Fibroblast of lung (primary cell): Measurements from ENCODE around the gene UBA3. TPM values are rescaled to one million over a fixed set of nuclear protein-coding genes. Genes with fewer than 3 reads are reported as not detected.
A peak's percentile ranks its signal among the peaks of the same experiment; 100 is the strongest.

ENCODE experiments used
- DNase-seq, 2 donors: peaks; one replicate each; pipeline versions ENCODE4 v3.0.0 to v3.0.0-alpha.2; 2010; ENCODE audit warnings: low read depth in 2 of 2
- H2AFZ ChIP-seq: 2 replicates; pipeline ENCODE4 v1.5.1; 2012; ENCODE audit warnings: low read length, control low read depth, inconsistent platforms
- H3K27ac ChIP-seq: 2 replicates; pipeline ENCODE4 v1.5.1; 2011; ENCODE audit warnings: low read length, control low read depth; ENCODE audit not compliant: insufficient read depth
- H3K27me3 ChIP-seq: 2 replicates; pipeline ENCODE4 v1.5.1; 2011; ENCODE audit warnings: mild to moderate bottlenecking, low read length; ENCODE audit not compliant: control insufficient read depth, insufficient read depth
- H3K36me3 ChIP-seq: 2 replicates; pipeline ENCODE4 v1.5.1; 2011; ENCODE audit warnings: low read length; ENCODE audit not compliant: control insufficient read depth, insufficient read depth
- H3K4me1 ChIP-seq: 2 replicates; pipeline ENCODE4 v1.5.1; 2011; ENCODE audit warnings: low read length; ENCODE audit not compliant: control insufficient read depth, insufficient read depth; ENCODE audit errors: extremely low read depth
- H3K4me2 ChIP-seq: 2 replicates; pipeline ENCODE4 v1.5.1; 2011; ENCODE audit warnings: low read length, control low read depth; ENCODE audit not compliant: insufficient read depth; ENCODE audit errors: extremely low read depth
- H3K4me3 ChIP-seq, 4 experiments: fragments of 200-600 bp in 1 of 4; sonication (generic) in 1 of 4; replicated peaks in 1 of 4; 2 replicates each; pipeline ENCODE4 v1.5.1; 2011 to 2016; ENCODE audit warnings: low read length in 4 of 4, low read depth in 3 of 4, mild to moderate bottlenecking in 3 of 4, control low read depth in 2 of 4, inconsistent platforms in 1 of 4, mixed read lengths in 1 of 4; ENCODE audit not compliant: insufficient read depth in 1 of 4; ENCODE audit errors: control extremely low read depth in 1 of 4
- H3K79me2 ChIP-seq: 2 replicates; pipeline ENCODE4 v1.5.1; 2012; ENCODE audit warnings: mild to moderate bottlenecking, low read length, inconsistent platforms; ENCODE audit not compliant: control insufficient read depth, insufficient read depth
- H3K9ac ChIP-seq: 2 replicates; pipeline ENCODE4 v1.5.1; 2011; ENCODE audit warnings: mild to moderate bottlenecking, low read length, control low read depth; ENCODE audit not compliant: insufficient read depth
- H3K9me3 ChIP-seq: 2 replicates; pipeline ENCODE4 v1.5.1; 2012; ENCODE audit warnings: low read depth, low read length; ENCODE audit not compliant: control insufficient read depth, insufficient read depth
- H4K20me1 ChIP-seq: 2 replicates; pipeline ENCODE4 v1.5.1; 2011; ENCODE audit warnings: low read length; ENCODE audit not compliant: control insufficient read depth, insufficient read depth; ENCODE audit errors: extremely low read depth
- EZH2 ChIP-seq: IDR thresholded peaks from 2 replicates; pipeline ENCODE4 v1.5.1; 2012; ENCODE audit warnings: low read length, control low read depth, mild to moderate bottlenecking; ENCODE audit errors: missing control alignments
- polyA plus RNA-seq, 2 donors: library from polyadenylated mRNA; depleted of rRNA in 1 of 2; stranded (reverse) in 1 of 2; unstranded in 1 of 2; fragments of >200 nt; gene quantifications; 2 replicates each; pipeline ENCODE4 v1.2.1, GENCODE V29; 2011 to 2012; ENCODE audit warnings: missing spikeins in 1 of 2
- total RNA-seq: library from RNA; depleted of rRNA; stranded (reverse); fragments of >200 nt; gene quantifications from 2 replicates; pipeline ENCODE4 v1.2.1, GENCODE V29; 2014
- TF ChIP-seq, protein P1 (sequence below), 2 donors: IDR thresholded peaks in 1 of 2; conservative IDR thresholded peaks in 1 of 2; 1 replicate in 1 of 2; 2 replicates in 1 of 2; pipeline ENCODE4 v1.5.1; 2011 to 2012; ENCODE audit warnings: low read length in 2 of 2, control low read depth in 1 of 2, inconsistent platforms in 1 of 2, low read depth in 1 of 2, mild to moderate bottlenecking in 1 of 2

The UBA3 gene
- total and polyA plus RNA-seq, 2 donors (not counting 1 experiment from before 2014, with no cell fraction given) = 93.3 to 95.4 TPM

GRCh38 chr3:69090021-69090420 is 9.9 kb upstream of the UBA3 start:
- Histone ChIP-seq H2AFZ (no peak overlapping the region), H3K79me2 (peaks cover 89% of the 10 kb centered on the region), H3K4me2 (peak overlapping the region; percentile 67), H3K9ac (no peak overlapping the region), H3K27ac (peak overlapping the region; percentile 48), H3K9me3 (no peaks in the 10 kb centered on the region), H3K36me3 (no peaks in the 10 kb centered on the region), H3K4me3 (peak overlapping the region in 2 of 4 experiments; percentile 46 to 87), H3K4me1 (peaks cover 45% of the 10 kb centered on the region), H3K27me3 (no peaks in the 10 kb centered on the region), H4K20me1 (no peaks in the 10 kb centered on the region)
- DNase-seq = peak; percentile 86 to 91
- no peak for TF ChIP-seq EZH2
- TF ChIP-seq, protein P1, sequence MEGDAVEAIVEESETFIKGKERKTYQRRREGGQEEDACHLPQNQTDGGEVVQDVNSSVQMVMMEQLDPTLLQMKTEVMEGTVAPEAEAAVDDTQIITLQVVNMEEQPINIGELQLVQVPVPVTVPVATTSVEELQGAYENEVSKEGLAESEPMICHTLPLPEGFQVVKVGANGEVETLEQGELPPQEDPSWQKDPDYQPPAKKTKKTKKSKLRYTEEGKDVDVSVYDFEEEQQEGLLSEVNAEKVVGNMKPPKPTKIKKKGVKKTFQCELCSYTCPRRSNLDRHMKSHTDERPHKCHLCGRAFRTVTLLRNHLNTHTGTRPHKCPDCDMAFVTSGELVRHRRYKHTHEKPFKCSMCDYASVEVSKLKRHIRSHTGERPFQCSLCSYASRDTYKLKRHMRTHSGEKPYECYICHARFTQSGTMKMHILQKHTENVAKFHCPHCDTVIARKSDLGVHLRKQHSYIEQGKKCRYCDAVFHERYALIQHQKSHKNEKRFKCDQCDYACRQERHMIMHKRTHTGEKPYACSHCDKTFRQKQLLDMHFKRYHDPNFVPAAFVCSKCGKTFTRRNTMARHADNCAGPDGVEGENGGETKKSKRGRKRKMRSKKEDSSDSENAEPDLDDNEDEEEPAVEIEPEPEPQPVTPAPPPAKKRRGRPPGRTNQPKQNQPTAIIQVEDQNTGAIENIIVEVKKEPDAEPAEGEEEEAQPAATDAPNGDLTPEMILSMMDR (conservative IDR thresholded peaks at IDR 0.05 in 1 of 2, IDR thresholded peaks at IDR 0.05 in 1 of 2; ENCODE audit: low read depth in 1 of 2, low read length in 2 of 2) = no peak

GRCh38 chr3:69088063-69088462 is 7.9 kb upstream of the UBA3 start:
- Histone ChIP-seq H3K27me3 (no peaks in the 10 kb centered on the region), H3K4me1 (peaks cover 40% of the 10 kb centered on the region), H2AFZ (no peak overlapping the region), H3K9ac (no peak overlapping the region), H3K4me3 (peak overlapping the region in 3 of 4 experiments; percentile 81 to 87 (median 82)), H3K9me3 (no peaks in the 10 kb centered on the region), H3K36me3 (no peaks in the 10 kb centered on the region), H3K27ac (peak overlapping the region; percentile 11), H3K79me2 (peaks cover 73% of the 10 kb centered on the region), H4K20me1 (no peaks in the 10 kb centered on the region), H3K4me2 (peak overlapping the region; percentile 97)
- TF ChIP-seq EZH2 = no peak
- TF ChIP-seq, protein P1 (conservative IDR thresholded peaks at IDR 0.05 in 1 of 2, IDR thresholded peaks at IDR 0.05 in 1 of 2; ENCODE audit: low read depth in 1 of 2, low read length in 2 of 2) = no peak
- DNase-seq = peak; percentile 55 to 63

DNA sequence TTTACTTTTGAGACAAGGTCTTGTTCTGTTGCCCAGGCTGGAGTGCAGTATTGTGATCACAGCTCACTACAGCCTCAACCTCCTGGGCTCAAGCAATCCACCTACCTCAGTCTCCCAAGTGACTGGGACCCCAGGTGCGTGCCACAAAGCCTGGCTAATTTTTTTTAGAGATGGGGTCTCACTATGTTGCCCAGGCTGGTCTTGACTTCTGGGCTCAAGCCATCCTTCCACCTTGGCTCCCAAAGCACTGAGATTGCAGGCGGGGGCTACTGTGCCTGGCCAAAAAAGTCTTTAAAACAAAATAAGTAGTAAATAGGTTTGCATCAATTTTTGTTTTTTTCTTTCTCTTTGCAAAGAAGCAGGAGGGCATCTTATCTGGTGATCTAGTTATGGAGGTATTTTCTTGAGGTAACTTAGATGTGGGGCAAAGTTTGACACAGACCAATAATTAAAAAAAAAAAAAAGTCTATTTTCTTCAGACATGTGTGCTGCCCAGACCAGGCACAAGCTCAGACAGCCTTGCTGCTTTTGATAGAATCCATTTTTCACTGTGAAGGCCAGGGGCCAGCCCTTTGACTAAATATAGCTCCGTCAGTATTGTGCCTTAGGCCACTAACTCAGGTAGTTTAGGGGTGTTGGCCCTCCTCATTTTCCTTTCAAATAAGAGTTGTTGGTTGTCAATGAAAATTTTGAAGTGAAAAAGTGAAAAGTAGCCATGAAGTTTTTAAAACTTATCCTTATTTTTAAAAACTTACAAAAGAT is 7.0 kb upstream of the UBA3 start:
- no peak for DNase-seq
- Histone ChIP-seq H3K27ac (peak overlapping the region; percentile 81), H3K79me2 (peaks cover 65% of the 10 kb centered on the region), H3K9me3 (no peaks in the 10 kb centered on the region), H3K4me1 (peaks cover 43% of the 10 kb centered on the region), H3K36me3 (no peaks in the 10 kb centered on the region), H3K4me2 (peak overlapping the region; percentile 97), H3K27me3 (no peaks in the 10 kb centered on the region), H2AFZ (no peak overlapping the region), H4K20me1 (no peaks in the 10 kb centered on the region), H3K9ac (no peak overlapping the region), H3K4me3 (peak overlapping the region; percentile 33 to 87 (median 82))
- no peak for TF ChIP-seq EZH2
- TF ChIP-seq, protein P1 (conservative IDR thresholded peaks at IDR 0.05 in 1 of 2, IDR thresholded peaks at IDR 0.05 in 1 of 2; ENCODE audit: low read depth in 1 of 2, low read length in 2 of 2) = no peak
